ENCODE data around the gene PMPCA.

- TF ChIP-seq, protein P1, sequence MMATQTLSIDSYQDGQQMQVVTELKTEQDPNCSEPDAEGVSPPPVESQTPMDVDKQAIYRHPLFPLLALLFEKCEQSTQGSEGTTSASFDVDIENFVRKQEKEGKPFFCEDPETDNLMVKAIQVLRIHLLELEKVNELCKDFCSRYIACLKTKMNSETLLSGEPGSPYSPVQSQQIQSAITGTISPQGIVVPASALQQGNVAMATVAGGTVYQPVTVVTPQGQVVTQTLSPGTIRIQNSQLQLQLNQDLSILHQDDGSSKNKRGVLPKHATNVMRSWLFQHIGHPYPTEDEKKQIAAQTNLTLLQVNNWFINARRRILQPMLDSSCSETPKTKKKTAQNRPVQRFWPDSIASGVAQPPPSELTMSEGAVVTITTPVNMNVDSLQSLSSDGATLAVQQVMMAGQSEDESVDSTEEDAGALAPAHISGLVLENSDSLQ (IDR thresholded peaks at IDR 0.05), result no peak
- TF ChIP-seq SP1 (IDR thresholded peaks at IDR 0.05) (no peak), FOXK2 (IDR thresholded peaks at IDR 0.05) (no peak)
Measured at GRCh38 chr9:136465500-136466154, 55.2 kb downstream of the PMPCA start.

Data from HEK293T (cell line).